ENCODE data around the gene TOB1. TPM values are rescaled to one million over a fixed set of nuclear protein-coding genes. Genes with fewer than 3 reads are reported as not detected.

The TOB1 gene
- 100 to 1,000 TPM; 130 to 156 (median 142) TPM for total RNA-seq

DNA sequence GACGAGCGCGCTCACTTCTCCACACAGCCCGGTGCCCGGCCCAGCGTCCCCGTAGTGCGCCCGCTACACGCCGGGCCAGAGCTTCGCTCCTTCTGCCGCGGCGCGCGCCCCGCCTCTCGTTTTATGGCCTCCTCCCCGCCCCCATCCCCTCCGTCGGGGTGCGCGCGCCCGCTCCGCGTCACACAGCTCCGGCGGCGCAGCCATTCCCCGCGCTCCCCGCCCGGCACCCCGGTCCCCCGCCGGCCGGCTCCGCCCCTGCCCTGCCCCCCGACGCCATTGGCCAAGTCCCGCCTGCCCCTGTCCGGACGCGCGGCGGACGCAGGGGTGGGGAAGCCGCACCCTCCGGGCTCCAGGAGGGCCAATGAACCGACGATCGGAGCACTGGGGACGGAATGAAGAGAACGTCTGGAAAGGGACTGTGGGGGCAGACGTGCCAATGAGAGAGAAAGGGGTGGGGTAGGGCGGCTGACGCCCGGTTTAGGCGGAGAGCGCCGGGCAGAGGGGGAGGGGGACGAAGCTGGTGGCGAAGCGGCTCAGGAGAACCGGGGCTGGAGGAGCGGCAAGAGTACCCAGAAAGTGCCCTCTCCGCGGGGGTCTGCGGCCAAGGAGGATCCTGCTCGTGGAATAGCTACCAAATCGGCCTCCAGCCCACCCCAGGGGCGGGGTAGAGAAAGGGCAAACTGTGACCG is at the start of gene TOB1:
Gene TOB1 (minus strand): TSS at position 94 of the 689 bp plus-strand sequence. CDS start 2,337 bp downstream, outside the sequence.
- peak; percentile 97 to 99 for DNase-seq (ENCODE audit: low spot score in 2 of 2)
- TF ChIP-seq POLR2A (IDR thresholded peaks at IDR 0.05): peak in 1 of 2 donors; percentile 100
- TF ChIP-seq, protein P1, sequence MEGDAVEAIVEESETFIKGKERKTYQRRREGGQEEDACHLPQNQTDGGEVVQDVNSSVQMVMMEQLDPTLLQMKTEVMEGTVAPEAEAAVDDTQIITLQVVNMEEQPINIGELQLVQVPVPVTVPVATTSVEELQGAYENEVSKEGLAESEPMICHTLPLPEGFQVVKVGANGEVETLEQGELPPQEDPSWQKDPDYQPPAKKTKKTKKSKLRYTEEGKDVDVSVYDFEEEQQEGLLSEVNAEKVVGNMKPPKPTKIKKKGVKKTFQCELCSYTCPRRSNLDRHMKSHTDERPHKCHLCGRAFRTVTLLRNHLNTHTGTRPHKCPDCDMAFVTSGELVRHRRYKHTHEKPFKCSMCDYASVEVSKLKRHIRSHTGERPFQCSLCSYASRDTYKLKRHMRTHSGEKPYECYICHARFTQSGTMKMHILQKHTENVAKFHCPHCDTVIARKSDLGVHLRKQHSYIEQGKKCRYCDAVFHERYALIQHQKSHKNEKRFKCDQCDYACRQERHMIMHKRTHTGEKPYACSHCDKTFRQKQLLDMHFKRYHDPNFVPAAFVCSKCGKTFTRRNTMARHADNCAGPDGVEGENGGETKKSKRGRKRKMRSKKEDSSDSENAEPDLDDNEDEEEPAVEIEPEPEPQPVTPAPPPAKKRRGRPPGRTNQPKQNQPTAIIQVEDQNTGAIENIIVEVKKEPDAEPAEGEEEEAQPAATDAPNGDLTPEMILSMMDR (IDR thresholded peaks at IDR 0.05): peak in 1 of 3 donors; percentile 3
- intact Hi-C loops (cut with DNase I; ENCODE audit: low total_unique reads): loop anchor here (5.0 kb wide), 1 partner anchor 86 kb away; no protein-coding TSS in a partner anchor
- H3K4me3 ChIP-seq (ENCODE audit: low read depth, poor library complexity, severe bottlenecking): peak within 1 kb of the TSS; percentile 89
- 1% methylated on average over 43 to 63 of the region's 75 CpGs for WGBS, 2 donors

DNA sequence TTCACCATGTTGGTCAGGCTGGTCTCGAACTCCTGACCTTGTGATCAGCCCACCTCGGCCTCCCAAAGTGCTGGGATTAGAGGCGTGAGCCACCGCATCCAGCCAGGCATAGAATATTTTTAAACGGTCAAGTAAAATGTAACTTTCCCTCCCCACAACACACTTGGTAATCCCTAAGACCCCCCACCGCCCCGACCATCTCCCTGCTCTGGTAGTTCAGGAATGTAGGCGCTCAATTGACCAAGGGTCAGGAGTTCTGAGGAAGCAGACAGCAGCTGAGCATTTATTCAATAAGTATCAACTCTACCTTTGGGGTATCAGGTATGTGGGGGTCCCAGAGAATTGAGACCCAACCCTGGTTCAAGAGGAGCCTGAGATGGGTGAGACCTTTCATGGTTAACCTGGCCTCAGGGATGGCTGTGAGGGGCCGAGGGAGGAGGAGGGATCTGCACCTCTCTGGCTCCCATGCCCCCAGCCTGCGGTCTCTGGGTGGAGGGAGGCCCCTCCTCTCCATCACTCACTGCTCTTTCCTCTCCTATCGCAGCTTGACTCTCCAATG is 48.4 kb upstream of the TOB1 start:
- DNase-seq (ENCODE audit: low spot score in 2 of 2): no peak
- H3K4me3 ChIP-seq (ENCODE audit: low read depth, poor library complexity, severe bottlenecking): no peak overlapping the region
- intact Hi-C loops (cut with DNase I; ENCODE audit: low total_unique reads): no loop called here
- TF ChIP-seq, protein P1 (IDR thresholded peaks at IDR 0.05): no peak
- no peak for TF ChIP-seq POLR2A (IDR thresholded peaks at IDR 0.05)
- WGBS, 2 donors: 93 to 94% methylated on average over 11 of the region's 11 CpGs

DNA sequence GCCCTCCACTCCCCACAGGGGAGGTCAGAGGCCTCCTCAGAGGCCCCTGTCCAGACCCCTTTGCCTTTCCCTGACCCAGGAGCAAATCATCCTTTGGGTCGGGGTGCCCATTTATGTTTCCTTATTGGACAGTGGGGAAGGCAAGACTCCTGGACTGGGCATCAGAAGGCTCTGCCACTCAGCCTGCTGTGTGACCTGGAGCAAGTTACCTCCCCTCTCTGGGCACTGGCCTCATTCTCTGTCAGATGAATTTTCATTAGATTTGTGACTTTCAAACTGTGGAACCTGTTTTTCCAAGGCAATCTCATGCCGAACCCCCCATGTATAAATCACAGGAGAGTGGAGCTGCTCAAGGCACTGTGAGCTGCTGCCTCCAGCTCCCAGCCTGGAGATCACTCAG is 47.0 kb upstream of the TOB1 start:
- TF ChIP-seq, protein P1 (IDR thresholded peaks at IDR 0.05): no peak
- WGBS, 2 donors: 85 to 94% methylated on average over 2 of the region's 2 CpGs
- intact Hi-C loops (cut with DNase I; ENCODE audit: low total_unique reads): no loop called here
- no peak for DNase-seq (ENCODE audit: low spot score in 2 of 2)
- H3K4me3 ChIP-seq (ENCODE audit: low read depth, poor library complexity, severe bottlenecking): no peak overlapping the region

- no peak overlapping the region for H3K4me3 ChIP-seq (ENCODE audit: low read depth, poor library complexity, severe bottlenecking)
- intact Hi-C loops (cut with DNase I; ENCODE audit: low total_unique reads): no loop called here
- 78 to 86% methylated on average over 4 of the region's 4 CpGs for WGBS, 2 donors
- DNase-seq (ENCODE audit: low spot score in 2 of 2): no peak
- no peak for TF ChIP-seq POLR2A (IDR thresholded peaks at IDR 0.05)
- TF ChIP-seq, protein P1 (IDR thresholded peaks at IDR 0.05): no peak
Measured at GRCh38 chr17:50911890-50912289, 45.7 kb upstream of the TOB1 start.

GRCh38 chr17:50911450-50911849 is 45.3 kb upstream of the TOB1 start:
- intact Hi-C loops (cut with DNase I; ENCODE audit: low total_unique reads): no loop called here
- no peak for DNase-seq (ENCODE audit: low spot score in 2 of 2)
- no peak for TF ChIP-seq POLR2A (IDR thresholded peaks at IDR 0.05)
- TF ChIP-seq, protein P1 (IDR thresholded peaks at IDR 0.05): no peak
- H3K4me3 ChIP-seq (ENCODE audit: low read depth, poor library complexity, severe bottlenecking): no peak overlapping the region
- 82 to 92% methylated on average over 6 of the region's 6 CpGs for WGBS, 2 donors
